Neural progenitor cell (in vitro differentiated cells): ENCODE data around the gene MDC1. TPM values are rescaled to one million over a fixed set of nuclear protein-coding genes. Genes with fewer than 3 reads are reported as not detected.

ENCODE experiments used
- DNase-seq: peaks from one replicate; pipeline ENCODE4 v3.0.0-alpha.2; 2016; ENCODE audit warnings: low spot score
- H2AFZ ChIP-seq: fragments of 200-600 bp; sonication (generic); replicated peaks from 2 replicates; pipeline ENCODE4 v1.6.1; 2016; ENCODE audit warnings: antibody characterized with exemption
- H3F3A ChIP-seq: fragments of 200-600 bp; sonication (generic); 2 replicates; pipeline ENCODE4 v1.6.1; 2016; ENCODE audit warnings: antibody characterized with exemption, low read depth
- H3K27ac ChIP-seq: fragments of 200-600 bp; sonication (generic); 2 replicates; pipeline ENCODE4 v1.5.1; 2016; ENCODE audit warnings: mild to moderate bottlenecking
- H3K27me3 ChIP-seq: fragments of 200-600 bp; sonication (generic); 2 replicates; pipeline ENCODE4 v1.6.1; 2016; ENCODE audit warnings: mild to moderate bottlenecking, moderate library complexity
- H3K36me3 ChIP-seq: fragments of 200-600 bp; sonication (generic); 2 replicates; pipeline ENCODE4 v1.5.1; 2016
- H3K4me1 ChIP-seq: fragments of 200-600 bp; sonication (generic); 2 replicates; pipeline ENCODE4 v1.6.1; 2016; ENCODE audit warnings: mixed run types
- H3K4me2 ChIP-seq: fragments of 200-600 bp; sonication (generic); 2 replicates; pipeline ENCODE4 v1.6.1; 2016
- H3K4me3 ChIP-seq: fragments of 200-600 bp; sonication (generic); 2 replicates; pipeline ENCODE4 v1.5.1; 2016
- H3K79me2 ChIP-seq: fragments of 200-600 bp; sonication (generic); 2 replicates; pipeline ENCODE4 v1.6.1; 2016; ENCODE audit warnings: low read depth
- H3K9ac ChIP-seq: fragments of 200-600 bp; sonication (generic); 2 replicates; pipeline ENCODE4 v1.6.1; 2016
- H3K9me3 ChIP-seq: fragments of 200-600 bp; sonication (generic); 2 replicates; pipeline ENCODE4 v1.5.1; 2016; ENCODE audit warnings: low read depth
- H4K20me1 ChIP-seq: fragments of 200-600 bp; sonication (generic); 2 replicates; pipeline ENCODE4 v1.6.1; 2016; ENCODE audit warnings: low read depth
- H3K27ac Mint-ChIP-seq: 3 replicates; pipeline ENCODE4 v1.8.0; 2021; ENCODE audit warnings: mixed read lengths
- H3K27me3 Mint-ChIP-seq: 2 replicates; pipeline ENCODE4 v1.8.0; 2022; ENCODE audit warnings: low read depth, mild to moderate bottlenecking, inconsistent platforms, moderate library complexity, mixed read lengths; ENCODE audit not compliant: insufficient read depth
- H3K36me3 Mint-ChIP-seq: 3 replicates; pipeline ENCODE4 v1.8.0; 2021; ENCODE audit warnings: mixed read lengths
- H3K4me1 Mint-ChIP-seq: 3 replicates; pipeline ENCODE4 v1.8.0; 2021; ENCODE audit warnings: mixed read lengths
- H3K4me3 Mint-ChIP-seq: 3 replicates; pipeline ENCODE4 v1.8.0; 2021; ENCODE audit warnings: mild to moderate bottlenecking, moderate library complexity, mixed read lengths
- H3K9me3 Mint-ChIP-seq: 3 replicates; pipeline ENCODE4 v1.8.0; 2020; ENCODE audit warnings: mixed read lengths
- CTCF ChIP-seq: fragments of 200-600 bp; sonication (generic); IDR thresholded peaks from 2 replicates; pipeline ENCODE4 v1.5.1; 2017; ENCODE audit warnings: antibody characterized with exemption, mild to moderate bottlenecking
- EZH2 ChIP-seq: fragments of 200-600 bp; sonication (generic); IDR thresholded peaks from 2 replicates; pipeline ENCODE4 v1.6.1; 2017; ENCODE audit warnings: antibody characterized with exemption, mild to moderate bottlenecking, moderate library complexity
- EZH2phosphoT487 ChIP-seq: fragments of 200-600 bp; sonication (generic); IDR thresholded peaks from 2 replicates; pipeline ENCODE4 v1.6.1; 2017; ENCODE audit warnings: antibody characterized with exemption
- total RNA-seq: library from RNA; depleted of rRNA; stranded (reverse); fragments of >200 nt; gene quantifications from 2 replicates; pipeline ENCODE4 v1.2.3, GENCODE V29; 2015; ENCODE audit warnings: low replicate concordance

The MDC1 gene
- total RNA-seq, 1 donor from 2014 or later, result 22.6 TPM

- no peak for DNase-seq
- peaks cover 13% of the 10 kb centered on the region for H3K4me1 Mint-ChIP-seq
Measured at GRCh38 chr6:30754631-30755030, 37.5 kb upstream of the MDC1 start.

GRCh38 chr6:30752157-30752927 lies 35.3 kb upstream of the MDC1 start:
- no peaks in the 10 kb centered on the region for H3K36me3 Mint-ChIP-seq
- DNase-seq, result no peak
- Histone ChIP-seq H3F3A (no peaks in the 10 kb centered on the region), H3K4me1 (no peaks in the 10 kb centered on the region), H3K27ac (no peak overlapping the region), H3K4me3 (no peak overlapping the region), H2AFZ (no peak overlapping the region), H3K36me3 (no peaks in the 10 kb centered on the region), H3K9ac (no peak overlapping the region), H3K27me3 (no peaks in the 10 kb centered on the region), H3K9me3 (no peaks in the 10 kb centered on the region), H3K4me2 (no peak overlapping the region), H4K20me1 (no peaks in the 10 kb centered on the region), H3K79me2 (no peaks in the 10 kb centered on the region)
- no peaks in the 10 kb centered on the region for H3K9me3 Mint-ChIP-seq
- TF ChIP-seq EZH2, result no peak
- TF ChIP-seq CTCF, result no peak
- H3K27me3 Mint-ChIP-seq, result peaks cover 4% of the 10 kb centered on the region
- H3K4me3 Mint-ChIP-seq, result no peak overlapping the region
- peaks cover 16% of the 10 kb centered on the region for H3K4me1 Mint-ChIP-seq
- H3K27ac Mint-ChIP-seq, result peak overlapping the region; percentile 17

More at GRCh38 chr6:30754631-30755030, 37.5 kb upstream of the MDC1 start:
- peaks cover 2% of the 10 kb centered on the region for H3K9me3 Mint-ChIP-seq
- no peak overlapping the region for H2AFZ ChIP-seq
- TF ChIP-seq CTCF (no peak), EZH2phosphoT487 (no peak), EZH2 (no peak)
- no peak overlapping the region for H3K9ac ChIP-seq
- H3K79me2 ChIP-seq, result no peaks in the 10 kb centered on the region
- no peaks in the 10 kb centered on the region for H3K4me1 ChIP-seq
- no peak overlapping the region for H3K4me2 ChIP-seq
- H3K4me3 Mint-ChIP-seq, result no peak overlapping the region
- H3K4me3 ChIP-seq, result no peak overlapping the region
- H3K36me3 ChIP-seq, result no peaks in the 10 kb centered on the region
- H3K27me3 ChIP-seq, result no peaks in the 10 kb centered on the region
- no peaks in the 10 kb centered on the region for H4K20me1 ChIP-seq
- H3K27me3 Mint-ChIP-seq, result peaks cover 14% of the 10 kb centered on the region
- H3K27ac Mint-ChIP-seq, result no peak overlapping the region
- no peaks in the 10 kb centered on the region for H3K9me3 ChIP-seq
- H3K27ac ChIP-seq, result no peak overlapping the region
- no peaks in the 10 kb centered on the region for H3F3A ChIP-seq
- no peaks in the 10 kb centered on the region for H3K36me3 Mint-ChIP-seq

- Histone ChIP-seq H3K4me3 (no peak overlapping the region), H3F3A (no peaks in the 10 kb centered on the region), H2AFZ (no peak overlapping the region), H3K27ac (no peak overlapping the region), H3K9me3 (no peaks in the 10 kb centered on the region), H3K4me2 (no peak overlapping the region), H3K79me2 (no peaks in the 10 kb centered on the region), H3K27me3 (no peaks in the 10 kb centered on the region), H3K36me3 (no peaks in the 10 kb centered on the region), H4K20me1 (no peaks in the 10 kb centered on the region), H3K9ac (no peak overlapping the region), H3K4me1 (no peaks in the 10 kb centered on the region)
- TF ChIP-seq CTCF (no peak), EZH2 (no peak), EZH2phosphoT487 (no peak)
- no peak overlapping the region for H3K4me3 Mint-ChIP-seq
- H3K36me3 Mint-ChIP-seq, result no peaks in the 10 kb centered on the region
- no peak for DNase-seq
- H3K27ac Mint-ChIP-seq, result no peak overlapping the region
- peaks cover 4% of the 10 kb centered on the region for H3K27me3 Mint-ChIP-seq
- H3K9me3 Mint-ChIP-seq, result no peaks in the 10 kb centered on the region
- H3K4me1 Mint-ChIP-seq, result peaks cover 20% of the 10 kb centered on the region
Measured at GRCh38 chr6:30750379-30750668, 33.2 kb upstream of the MDC1 start.
